OCI-LY1 (cell line): Measurements from ENCODE around the gene ACTR3.

Experiments used
- CTCF ChIP-seq: fragments of 200-600 bp; sonication (generic), shearing (Covaris generic); IDR thresholded peaks from 2 replicates; pipeline ENCODE4 v1.5.1; 2017; ENCODE audit warnings: mild to moderate bottlenecking, antibody characterized with exemption, low read length, moderate library complexity, mixed read lengths
- EZH2 ChIP-seq: fragments of 200-600 bp; sonication (generic), shearing (Covaris generic); IDR thresholded peaks from 2 replicates; pipeline ENCODE4 v1.8.0; 2017; ENCODE audit warnings: borderline replicate concordance, mixed run types, mild to moderate bottlenecking, antibody characterized with exemption, low read length, moderate library complexity, mixed read lengths

GRCh38 chr2:113979191-113980128 lies 89.6 kb downstream of the ACTR3 start:
- TF ChIP-seq CTCF (peak; percentile 59), EZH2 (no peak)
